Prostate gland (tissue), 2 donors: Measurements from ENCODE around the gene TBX15.

Experiments
- CTCF ChIP-seq, 4 experiments: fragments of 200-600 bp in 2 of 4; fragments of 450-650 bp in 2 of 4; sonication (generic) in 2 of 4; IDR thresholded peaks; 1 replicate in 3 of 4; 2 replicates in 1 of 4; pipeline ENCODE4 v1.5.1; 2016 to 2019; ENCODE audit warnings: antibody characterized with exemption in 4 of 4, mild to moderate bottlenecking in 2 of 4, moderate library complexity in 2 of 4
- POLR2AphosphoS5 ChIP-seq: sonication (generic); formaldehyde crosslinking; IDR thresholded peaks from one replicate; pipeline ENCODE4 v1.6.1; 2017; ENCODE audit warnings: antibody characterized with exemption

- TF ChIP-seq POLR2AphosphoS5 (no peak), CTCF (IDR thresholded peaks at IDR 0.05) (no peak)
Observed at GRCh38 chr1:118984086-118984721, 3.9 kb downstream of the TBX15 start.
